Measurements from ENCODE around the gene OR10H5. TPM values are rescaled to one million over a fixed set of nuclear protein-coding genes. Genes with fewer than 3 reads are reported as not detected.
"Not testable (repeated sequence)": the region's sequence is repeated elsewhere in the genome, so short reads cannot be mapped to it uniquely, and the experiment has no call there.

OR10H5 gene
- polyA plus RNA-seq, 4 donors = 0.04 to 0.06 (median 0.05) TPM; not detected in 1

GRCh38 chr19:15810335-15810734 is 22.9 kb downstream of the OR10H5 start:
- DNase-seq (ENCODE audit: low read depth in 4 of 4, low spot score in 3 of 4) = no peak

- no peak for DNase-seq (ENCODE audit: low read depth in 4 of 4, low spot score in 3 of 4)
These were observed 24.0 kb downstream of the OR10H5 start for GRCh38 chr19:15811476-15811875.

DNA sequence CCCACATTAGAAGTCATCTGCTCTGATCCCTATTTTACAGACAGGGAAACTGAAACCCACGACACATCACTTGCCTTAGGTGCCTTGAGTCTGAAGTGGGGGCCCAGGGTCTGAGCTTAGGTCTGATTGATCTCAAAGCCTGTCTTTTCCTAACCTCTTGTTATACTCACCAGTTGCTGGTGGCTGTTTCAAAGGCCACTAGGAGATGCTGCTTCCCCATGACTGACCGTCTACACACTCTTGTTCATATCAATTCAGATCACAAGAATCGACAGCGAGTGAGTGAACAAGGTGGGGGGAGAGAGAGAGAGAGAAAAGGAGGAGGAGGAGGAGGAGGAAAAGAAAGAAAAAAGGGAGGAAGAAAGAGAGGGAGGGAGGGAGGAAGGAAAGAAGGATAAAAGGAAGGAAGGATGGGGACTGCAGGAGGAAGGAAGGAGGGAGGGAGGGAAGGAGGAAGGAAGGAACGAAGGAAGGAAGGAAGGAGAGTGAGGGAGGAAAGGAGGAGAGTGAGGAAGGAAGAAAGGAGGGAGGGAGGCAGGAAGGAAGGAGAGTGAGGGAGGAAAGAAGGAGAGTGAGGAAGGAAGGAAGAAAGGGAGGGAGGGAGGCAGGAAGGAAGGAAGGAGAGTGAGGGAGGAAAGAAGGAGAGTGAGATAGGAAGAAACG is 24.7 kb downstream of the OR10H5 start:
- no peak for DNase-seq (ENCODE audit: low read depth in 4 of 4, low spot score in 3 of 4)

DNA sequence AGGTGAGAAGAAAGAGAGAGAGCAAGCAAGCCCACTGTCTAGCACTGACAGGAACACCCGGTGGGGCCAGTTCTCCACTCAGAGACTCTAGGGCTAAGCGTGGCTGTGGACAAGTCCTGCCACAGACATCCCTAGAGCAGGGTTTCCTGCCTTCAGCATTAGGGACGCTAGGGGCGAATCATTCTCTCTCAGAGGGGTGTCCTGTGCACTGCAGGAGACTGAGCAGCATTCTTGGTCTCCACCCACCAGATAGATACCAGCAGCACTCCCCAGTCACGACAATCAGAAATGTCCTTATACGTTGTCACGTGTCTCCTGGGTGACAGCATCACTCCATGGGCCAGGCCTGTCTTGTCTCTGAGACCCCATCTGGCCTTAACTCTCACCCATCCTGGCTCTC is 26.5 kb downstream of the OR10H5 start:
- no peak for DNase-seq (ENCODE audit: low read depth in 4 of 4, low spot score in 3 of 4)

DNA sequence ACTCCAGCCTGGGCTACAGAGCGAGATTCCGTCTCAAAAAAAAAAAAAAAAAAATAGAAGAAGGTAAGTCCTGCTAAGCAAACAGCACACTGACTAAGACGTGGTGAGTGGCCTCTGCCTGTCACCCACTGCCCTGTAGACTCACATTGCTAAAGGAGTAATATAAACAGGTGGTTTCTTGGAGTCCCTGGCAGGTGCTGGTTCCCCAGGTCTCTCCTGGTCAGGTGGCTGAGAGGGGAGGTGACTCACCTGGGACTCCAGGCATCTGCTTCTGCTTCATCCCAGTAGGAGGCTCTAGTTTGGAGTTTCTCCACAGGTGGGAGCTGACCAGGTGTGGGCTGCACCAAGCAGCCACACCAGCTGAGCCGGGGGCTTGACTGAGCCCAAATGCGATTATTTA is 27.8 kb downstream of the OR10H5 start, which contains the start of gene OR10H1:
OR10H1 (minus strand) TSS at position 359 of the 400 bp plus-strand sequence. CDS start 7,627 bp downstream, outside the sequence.
- no peak for DNase-seq (ENCODE audit: low read depth in 4 of 4, low spot score in 3 of 4)

- DNase-seq (ENCODE audit: low read depth in 4 of 4, low spot score in 3 of 4) = no peak
These were observed 33.2 kb downstream of the OR10H5 start for GRCh38 chr19:15820646-15821045.

GRCh38 chr19:15825753-15826152 is 38.3 kb downstream of the OR10H5 start:
- no peak for DNase-seq (ENCODE audit: low read depth in 4 of 4, low spot score in 3 of 4)

DNA sequence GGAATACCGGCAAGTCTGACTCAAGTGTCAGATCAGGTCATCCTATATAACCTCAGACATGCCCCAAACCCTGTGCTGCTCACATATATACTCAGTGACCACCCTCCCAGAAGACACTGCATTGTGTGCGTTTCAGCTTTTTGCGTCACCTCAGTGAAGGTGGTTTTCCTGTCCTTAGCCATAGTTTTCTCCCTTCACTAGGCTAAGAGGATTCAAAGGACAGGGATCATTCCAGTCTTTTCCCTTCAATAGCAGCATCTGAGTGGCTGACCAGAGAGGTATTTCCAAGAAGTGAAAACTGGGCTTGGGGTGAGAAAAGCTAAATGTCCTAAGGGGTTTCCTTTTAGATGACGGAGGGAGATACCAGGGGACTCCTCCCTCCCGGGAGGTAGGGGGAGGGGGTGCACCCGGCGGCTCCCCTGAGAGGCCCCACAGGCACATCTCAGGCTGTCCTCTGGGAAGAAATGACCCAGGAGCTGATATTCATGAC is 40.7 kb downstream of the OR10H5 start:
- no peak for DNase-seq (ENCODE audit: low read depth in 4 of 4, low spot score in 3 of 4)

GRCh38 chr19:15828611-15829305 is 41.3 kb downstream of the OR10H5 start:
- DNase-seq (ENCODE audit: low read depth in 4 of 4, low spot score in 3 of 4) = not testable (repeated sequence)

GRCh38 chr19:15829306-15829698 is 41.8 kb downstream of the OR10H5 start:
- DNase-seq (ENCODE audit: low read depth in 4 of 4, low spot score in 3 of 4) = no peak

- DNase-seq (ENCODE audit: low read depth in 4 of 4, low spot score in 3 of 4) = no peak
These were observed 42.3 kb downstream of the OR10H5 start for GRCh38 chr19:15829786-15830185.

DNA sequence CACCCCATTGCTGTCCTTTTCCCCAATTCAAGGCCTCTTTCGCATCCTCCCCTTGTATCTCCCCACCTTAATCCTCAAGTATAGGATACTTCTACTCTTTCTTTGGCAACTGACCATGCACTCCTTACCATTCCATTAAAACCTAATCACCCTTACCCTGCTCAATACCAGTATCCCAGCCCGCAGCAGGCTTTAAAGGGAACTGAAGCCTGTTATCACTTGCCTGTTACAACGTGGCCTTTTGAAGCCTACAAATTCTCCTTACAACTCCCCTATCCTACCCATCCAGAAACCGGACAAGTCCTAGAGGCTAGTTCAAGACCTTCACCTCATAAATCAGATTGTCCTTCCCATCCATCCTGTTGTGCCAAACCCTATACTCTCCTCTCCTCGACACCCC is 44.2 kb downstream of the OR10H5 start:
- DNase-seq (ENCODE audit: low read depth in 4 of 4, low spot score in 3 of 4) = no peak

DNA sequence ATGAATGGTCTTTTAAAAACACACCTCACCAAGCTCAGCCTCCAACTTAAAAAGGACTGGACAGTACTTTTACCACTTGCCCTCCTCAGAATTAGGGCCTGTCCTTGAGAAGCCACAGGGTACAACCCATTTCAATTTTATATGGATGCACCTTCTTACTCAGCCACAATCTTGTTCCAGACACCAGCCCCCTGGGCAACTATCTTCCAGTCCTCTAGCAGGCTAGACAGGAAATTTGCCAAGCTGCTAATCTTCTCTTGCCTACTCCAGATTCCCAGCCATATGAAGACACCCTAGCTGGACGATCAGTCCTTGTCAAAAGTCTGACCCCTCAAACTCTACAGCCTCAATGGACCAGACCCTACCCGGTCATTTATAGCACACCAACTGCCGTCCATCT is 46.8 kb downstream of the OR10H5 start:
- not testable (repeated sequence) for DNase-seq (ENCODE audit: low read depth in 4 of 4, low spot score in 3 of 4)

- not testable (repeated sequence) for DNase-seq (ENCODE audit: low read depth in 4 of 4, low spot score in 3 of 4)
These were observed 48.3 kb downstream of the OR10H5 start for GRCh38 chr19:15835565-15836329.

- peak; percentile 89 to 96 (median 94) for DNase-seq (ENCODE audit: low read depth in 4 of 4, low spot score in 3 of 4)
These were observed 49.1 kb downstream of the OR10H5 start for GRCh38 chr19:15836330-15837220.

DNA sequence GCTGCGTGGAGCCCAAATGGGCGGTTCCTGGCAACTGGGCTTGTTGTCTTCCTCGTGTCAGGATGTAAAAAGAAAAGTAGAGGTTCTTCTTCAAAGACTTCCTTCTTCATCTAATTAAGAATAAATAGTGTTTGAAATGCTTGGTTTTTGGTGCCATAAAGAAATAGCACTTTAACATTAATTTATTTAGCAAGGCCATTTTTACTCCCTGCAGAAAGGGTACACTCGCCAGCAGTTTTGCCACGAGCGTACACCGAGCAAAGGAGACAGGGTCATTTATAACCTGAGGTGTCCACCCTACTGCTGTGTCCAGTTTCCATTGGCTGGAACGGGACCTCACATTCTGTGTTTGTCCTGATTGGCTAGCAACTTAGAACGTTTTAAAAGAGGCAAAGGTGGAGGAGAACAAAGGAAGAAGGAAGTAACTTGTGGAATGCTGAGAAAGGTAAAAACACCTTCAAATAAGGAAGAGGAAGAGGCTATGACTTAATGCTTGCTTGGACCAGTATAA is 49.8 kb downstream of the OR10H5 start:
- DNase-seq (ENCODE audit: low read depth in 4 of 4, low spot score in 3 of 4) = no peak

DNA sequence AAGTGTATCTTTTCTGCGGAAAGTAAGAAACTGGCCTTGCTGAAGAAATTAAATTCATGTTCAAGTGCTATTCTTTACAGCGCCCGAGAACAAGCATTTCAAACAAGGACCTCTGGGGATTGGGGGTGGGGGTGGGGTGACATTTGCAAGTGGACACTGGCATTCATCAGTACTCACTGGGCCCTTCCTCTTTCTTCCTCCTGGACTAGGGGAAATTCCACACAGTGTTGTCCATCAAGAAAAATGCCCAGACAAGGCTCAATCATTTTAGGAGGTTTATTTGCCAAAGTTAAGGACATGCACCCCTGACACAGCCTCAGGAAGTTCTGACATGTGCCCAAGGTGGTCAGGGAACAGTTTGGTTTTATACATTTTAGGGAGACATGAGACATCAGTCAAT is 50.9 kb downstream of the OR10H5 start:
- DNase-seq (ENCODE audit: low read depth in 4 of 4, low spot score in 3 of 4) = no peak

DNA sequence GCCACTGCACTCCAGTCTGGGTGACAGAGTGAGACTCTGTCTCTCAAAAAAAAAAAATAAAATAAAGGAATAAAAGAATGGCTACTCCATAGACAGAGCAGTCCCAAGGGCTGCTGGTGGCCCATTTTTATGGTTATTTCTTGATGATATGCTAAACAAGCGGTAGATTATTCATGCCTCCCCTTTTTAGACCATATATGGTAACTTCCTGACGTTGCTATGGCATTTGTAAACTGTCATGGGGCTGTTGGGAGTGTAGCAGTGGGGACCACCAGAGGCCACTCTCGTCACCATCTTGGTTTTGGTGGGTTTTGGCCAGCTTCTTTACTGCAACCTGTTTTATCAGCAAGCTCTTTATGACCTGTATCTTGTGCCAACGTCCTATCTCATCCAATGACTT is 52.4 kb downstream of the OR10H5 start:
- not testable (repeated sequence) for DNase-seq (ENCODE audit: low read depth in 4 of 4, low spot score in 3 of 4)

- DNase-seq (ENCODE audit: low read depth in 4 of 4, low spot score in 3 of 4) = no peak
These were observed 53.4 kb downstream of the OR10H5 start for GRCh38 chr19:15840833-15841232.

Measured in right renal pelvis (tissue), 4 donors.